ENCODE data around the gene SGO2.

Gene SGO2

DNA sequence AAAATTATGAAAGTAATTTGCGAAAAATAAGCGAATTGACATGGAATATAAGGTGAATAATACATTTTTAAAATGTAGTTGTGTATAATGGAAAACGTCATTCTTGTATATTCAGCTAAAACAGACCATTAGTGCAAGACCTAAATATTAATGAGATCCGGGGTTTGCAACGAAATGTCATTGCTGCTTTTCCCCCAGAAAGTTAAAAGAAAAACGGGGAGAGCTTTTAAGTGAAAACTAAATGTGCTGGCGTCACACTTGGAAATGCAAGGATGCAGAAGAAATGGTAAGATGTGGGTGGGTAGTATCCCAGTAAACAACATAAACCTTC is 491 bp upstream of the SGO2 start (continued):
- TF ChIP-seq, protein P1, sequence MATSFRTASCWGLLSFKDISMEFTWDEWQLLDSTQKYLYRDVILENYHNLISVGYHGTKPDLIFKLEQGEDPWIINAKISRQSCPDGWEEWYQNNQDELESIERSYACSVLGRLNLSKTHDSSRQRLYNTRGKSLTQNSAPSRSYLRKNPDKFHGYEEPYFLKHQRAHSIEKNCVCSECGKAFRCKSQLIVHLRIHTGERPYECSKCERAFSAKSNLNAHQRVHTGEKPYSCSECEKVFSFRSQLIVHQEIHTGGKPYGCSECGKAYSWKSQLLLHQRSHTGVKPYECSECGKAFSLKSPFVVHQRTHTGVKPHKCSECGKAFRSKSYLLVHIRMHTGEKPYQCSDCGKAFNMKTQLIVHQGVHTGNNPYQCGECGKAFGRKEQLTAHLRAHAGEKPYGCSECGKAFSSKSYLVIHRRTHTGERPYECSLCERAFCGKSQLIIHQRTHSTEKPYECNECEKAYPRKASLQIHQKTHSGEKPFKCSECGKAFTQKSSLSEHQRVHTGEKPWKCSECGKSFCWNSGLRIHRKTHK (tag by site-specific recombination; IDR thresholded peaks at IDR 0.05), result no peak
- TF ChIP-seq PRDM1 (tag by site-specific recombination; IDR thresholded peaks at IDR 0.05), result peak; percentile 96
- TF ChIP-seq, protein P2, sequence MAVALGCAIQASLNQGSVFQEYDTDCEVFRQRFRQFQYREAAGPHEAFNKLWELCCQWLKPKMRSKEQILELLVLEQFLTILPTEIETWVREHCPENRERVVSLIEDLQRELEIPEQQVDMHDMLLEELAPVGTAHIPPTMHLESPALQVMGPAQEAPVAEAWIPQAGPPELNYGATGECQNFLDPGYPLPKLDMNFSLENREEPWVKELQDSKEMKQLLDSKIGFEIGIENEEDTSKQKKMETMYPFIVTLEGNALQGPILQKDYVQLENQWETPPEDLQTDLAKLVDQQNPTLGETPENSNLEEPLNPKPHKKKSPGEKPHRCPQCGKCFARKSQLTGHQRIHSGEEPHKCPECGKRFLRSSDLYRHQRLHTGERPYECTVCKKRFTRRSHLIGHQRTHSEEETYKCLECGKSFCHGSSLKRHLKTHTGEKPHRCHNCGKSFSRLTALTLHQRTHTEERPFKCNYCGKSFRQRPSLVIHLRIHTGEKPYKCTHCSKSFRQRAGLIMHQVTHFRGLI (tag by site-specific recombination; IDR thresholded peaks at IDR 0.05), result no peak

DNA sequence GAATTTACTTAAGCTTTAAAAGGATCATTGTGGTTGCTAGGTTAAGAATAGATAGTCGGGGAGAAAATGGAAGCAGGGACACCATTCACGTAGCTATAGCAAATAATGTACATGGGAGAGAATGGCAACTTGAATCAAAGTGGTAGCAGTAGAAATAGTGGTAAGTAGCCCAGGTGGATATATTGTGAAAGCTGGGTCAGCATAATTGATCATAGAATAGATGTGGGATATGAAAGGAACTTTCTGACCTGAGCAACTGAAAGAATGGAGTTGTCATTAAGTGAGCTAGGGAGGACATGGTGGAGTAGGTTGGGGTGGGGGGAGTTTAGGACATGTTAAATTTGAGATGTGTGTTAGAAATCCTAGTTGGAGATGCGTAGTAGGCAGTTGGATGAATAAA is 2.2 kb downstream of the SGO2 start:
- Histone ChIP-seq H3K4me1 (ENCODE audit: control insufficient read depth, insufficient read depth, low read length) (peaks cover 10% of the 10 kb centered on the region; the same call in 1 of the 2 replicates), H3K27ac (ENCODE audit: extremely low read depth, low read depth, low read length) (no peak overlapping the region), H3K4me3 (ENCODE audit: low read depth, low read length) (no peak overlapping the region), H3K9me3 (ENCODE audit: control insufficient read depth, insufficient read depth, low read depth, low read length) (no peaks in the 10 kb centered on the region), H3K36me3 (ENCODE audit: control insufficient read depth in 2 of 2, insufficient read depth in 1 of 2, low read length in 2 of 2) (peaks cover 0 to 2% of the 10 kb centered on the region in 2 experiments; a peak in 1 of 3 replicates)
- CTCF ChIA-PET, result no interaction called here
- POLR2A ChIA-PET, result no interaction called here
- no peak for TF ChIP-seq ZNF354C (tag by site-specific recombination; IDR thresholded peaks at IDR 0.05; ENCODE audit: borderline replicate concordance, low read depth)

DNA sequence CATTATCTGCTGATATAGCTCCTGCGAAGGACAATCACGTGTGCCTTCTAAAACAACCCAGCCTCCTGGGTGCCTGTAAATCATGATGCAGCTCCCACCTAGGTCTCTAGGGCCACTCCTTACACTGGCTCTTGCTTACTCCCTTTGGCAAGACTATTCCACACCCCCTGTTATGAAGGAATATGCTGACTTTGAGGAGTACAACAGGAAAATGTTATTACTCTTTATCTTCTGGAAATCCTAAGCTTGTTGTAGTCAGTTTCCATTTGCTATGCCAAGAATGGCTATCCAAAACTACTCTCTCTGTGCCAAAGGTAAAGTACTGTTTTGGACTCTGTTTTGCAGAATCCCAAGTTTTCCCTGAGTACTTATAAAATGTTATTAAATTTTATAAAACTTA is 7.7 kb downstream of the SGO2 start:
- ChIA-PET CTCF (no interaction called here), POLR2A (no interaction called here)
- no peaks in the 10 kb centered on the region for H3K4me1 ChIP-seq (ENCODE audit: control insufficient read depth, insufficient read depth, low read length)
- no peaks in the 10 kb centered on the region for H3K9me3 ChIP-seq (ENCODE audit: control insufficient read depth, insufficient read depth, low read depth, low read length)
- no peak overlapping the region for H3K4me3 ChIP-seq (ENCODE audit: low read depth, low read length)
- peaks cover 10 to 46% of the 10 kb centered on the region in 2 experiments; a peak in 2 of 3 replicates for H3K36me3 ChIP-seq (ENCODE audit: control insufficient read depth in 2 of 2, insufficient read depth in 1 of 2, low read length in 2 of 2)
- TF ChIP-seq ZNF707 (tag by site-specific recombination; IDR thresholded peaks at IDR 0.05) (no peak), ZNF768 (tag by site-specific recombination; IDR thresholded peaks at IDR 0.05) (no peak), ZNF202 (tag by site-specific recombination; IDR thresholded peaks at IDR 0.05; ENCODE audit: borderline replicate concordance) (no peak), ZNF830 (tag by site-specific recombination; IDR thresholded peaks at IDR 0.05; ENCODE audit: low read depth) (no peak), ZNF112 (tag by site-specific recombination; IDR thresholded peaks at IDR 0.05) (no peak), RBAK (tag by site-specific recombination; IDR thresholded peaks at IDR 0.05) (no peak), ZFP37 (tag by site-specific recombination; IDR thresholded peaks at IDR 0.05) (no peak), ZNF121 (tag by site-specific recombination; IDR thresholded peaks at IDR 0.05) (no peak), SCRT1 (tag by site-specific recombination; IDR thresholded peaks at IDR 0.05; ENCODE audit: borderline replicate concordance) (no peak), WT1 (tag by site-specific recombination; IDR thresholded peaks at IDR 0.05) (no peak), ZNF701 (tag by site-specific recombination; IDR thresholded peaks at IDR 0.05) (no peak), KLF8 (tag by site-specific recombination; IDR thresholded peaks at IDR 0.05) (no peak)
- TF ChIP-seq, protein P3, sequence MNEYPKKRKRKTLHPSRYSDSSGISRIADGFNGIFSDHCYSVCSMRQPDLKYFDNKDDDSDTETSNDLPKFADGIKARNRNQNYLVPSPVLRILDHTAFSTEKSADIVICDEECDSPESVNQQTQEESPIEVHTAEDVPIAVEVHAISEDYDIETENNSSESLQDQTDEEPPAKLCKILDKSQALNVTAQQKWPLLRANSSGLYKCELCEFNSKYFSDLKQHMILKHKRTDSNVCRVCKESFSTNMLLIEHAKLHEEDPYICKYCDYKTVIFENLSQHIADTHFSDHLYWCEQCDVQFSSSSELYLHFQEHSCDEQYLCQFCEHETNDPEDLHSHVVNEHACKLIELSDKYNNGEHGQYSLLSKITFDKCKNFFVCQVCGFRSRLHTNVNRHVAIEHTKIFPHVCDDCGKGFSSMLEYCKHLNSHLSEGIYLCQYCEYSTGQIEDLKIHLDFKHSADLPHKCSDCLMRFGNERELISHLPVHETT (tag by site-specific recombination; IDR thresholded peaks at IDR 0.05), result no peak
- TF ChIP-seq, protein P4, sequence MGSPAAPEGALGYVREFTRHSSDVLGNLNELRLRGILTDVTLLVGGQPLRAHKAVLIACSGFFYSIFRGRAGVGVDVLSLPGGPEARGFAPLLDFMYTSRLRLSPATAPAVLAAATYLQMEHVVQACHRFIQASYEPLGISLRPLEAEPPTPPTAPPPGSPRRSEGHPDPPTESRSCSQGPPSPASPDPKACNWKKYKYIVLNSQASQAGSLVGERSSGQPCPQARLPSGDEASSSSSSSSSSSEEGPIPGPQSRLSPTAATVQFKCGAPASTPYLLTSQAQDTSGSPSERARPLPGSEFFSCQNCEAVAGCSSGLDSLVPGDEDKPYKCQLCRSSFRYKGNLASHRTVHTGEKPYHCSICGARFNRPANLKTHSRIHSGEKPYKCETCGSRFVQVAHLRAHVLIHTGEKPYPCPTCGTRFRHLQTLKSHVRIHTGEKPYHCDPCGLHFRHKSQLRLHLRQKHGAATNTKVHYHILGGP (tag by site-specific recombination; IDR thresholded peaks at IDR 0.05), result no peak
- no peak overlapping the region for H3K27ac ChIP-seq (ENCODE audit: extremely low read depth, low read depth, low read length)
